ENCODE results near the gene CLBA1.
"Not testable (repeated sequence)": the region's sequence is repeated elsewhere in the genome, so short reads cannot be mapped to it uniquely, and the experiment has no call there.

DNA sequence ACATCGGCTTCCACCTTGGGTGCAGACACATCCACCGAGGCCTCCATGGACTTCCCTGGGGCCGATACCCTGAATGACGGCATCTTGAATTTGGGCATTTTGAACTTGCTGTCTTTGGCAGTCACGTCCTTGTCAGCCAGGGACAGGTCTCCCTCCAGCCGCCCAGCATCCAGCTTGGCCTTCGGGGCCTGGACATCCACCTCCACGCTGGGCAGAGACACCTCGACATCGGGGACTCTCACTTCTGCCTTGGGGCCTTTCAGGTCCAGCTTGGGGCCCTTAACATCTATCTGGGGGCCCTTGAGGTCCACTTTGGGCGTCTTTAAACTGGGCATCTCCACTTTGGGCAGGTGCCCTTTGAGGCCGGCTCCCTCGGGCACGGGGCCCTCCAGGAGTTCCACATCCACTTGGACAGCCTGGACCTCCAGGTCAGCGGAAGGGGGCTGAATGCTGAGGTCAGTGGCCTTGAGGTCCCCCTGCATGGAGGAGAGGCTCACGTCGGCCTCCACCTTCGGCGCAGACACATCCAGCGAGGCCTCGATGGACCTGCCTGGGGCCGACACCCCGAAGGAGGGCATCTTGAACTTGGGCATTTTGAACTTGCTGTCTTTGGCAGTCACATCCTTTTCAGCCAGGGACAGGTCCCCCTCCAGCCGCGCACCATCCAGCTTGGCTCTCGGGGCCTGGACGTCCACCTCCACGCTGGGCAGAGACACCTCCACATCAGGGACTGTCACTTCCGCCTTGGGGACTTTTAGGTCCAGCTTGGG is 41.0 kb upstream of the CLBA1 start:
- TF ChIP-seq, protein P1, sequence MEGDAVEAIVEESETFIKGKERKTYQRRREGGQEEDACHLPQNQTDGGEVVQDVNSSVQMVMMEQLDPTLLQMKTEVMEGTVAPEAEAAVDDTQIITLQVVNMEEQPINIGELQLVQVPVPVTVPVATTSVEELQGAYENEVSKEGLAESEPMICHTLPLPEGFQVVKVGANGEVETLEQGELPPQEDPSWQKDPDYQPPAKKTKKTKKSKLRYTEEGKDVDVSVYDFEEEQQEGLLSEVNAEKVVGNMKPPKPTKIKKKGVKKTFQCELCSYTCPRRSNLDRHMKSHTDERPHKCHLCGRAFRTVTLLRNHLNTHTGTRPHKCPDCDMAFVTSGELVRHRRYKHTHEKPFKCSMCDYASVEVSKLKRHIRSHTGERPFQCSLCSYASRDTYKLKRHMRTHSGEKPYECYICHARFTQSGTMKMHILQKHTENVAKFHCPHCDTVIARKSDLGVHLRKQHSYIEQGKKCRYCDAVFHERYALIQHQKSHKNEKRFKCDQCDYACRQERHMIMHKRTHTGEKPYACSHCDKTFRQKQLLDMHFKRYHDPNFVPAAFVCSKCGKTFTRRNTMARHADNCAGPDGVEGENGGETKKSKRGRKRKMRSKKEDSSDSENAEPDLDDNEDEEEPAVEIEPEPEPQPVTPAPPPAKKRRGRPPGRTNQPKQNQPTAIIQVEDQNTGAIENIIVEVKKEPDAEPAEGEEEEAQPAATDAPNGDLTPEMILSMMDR (IDR thresholded peaks at IDR 0.05) = not testable (repeated sequence)
- not testable (repeated sequence) for TF ChIP-seq POLR2A (IDR thresholded peaks at IDR 0.05)

Measured in uterus (tissue), 2 donors.